ENCODE data around the gene ADRA1B.

DNA sequence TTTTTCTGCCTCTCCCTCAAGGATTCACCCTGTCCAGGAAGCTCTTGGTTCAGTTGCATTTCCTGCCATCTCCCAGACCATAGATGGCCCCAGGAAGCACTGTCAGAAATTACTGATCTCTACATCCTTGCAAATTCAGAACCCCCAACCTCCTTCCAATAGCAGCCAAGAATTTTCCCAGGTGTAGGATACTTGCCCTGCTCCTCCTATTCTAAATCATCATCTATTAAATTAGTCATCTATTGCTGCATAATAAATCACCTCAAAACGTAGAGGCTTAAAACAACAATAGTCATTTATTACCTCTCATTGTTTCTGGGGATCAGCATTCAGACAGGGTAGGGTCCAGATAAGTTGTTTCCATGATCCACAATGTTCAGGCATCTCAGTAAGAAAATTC is 26.1 kb upstream of the ADRA1B start:
- TF ChIP-seq POLR2A (IDR thresholded peaks at IDR 0.05; ENCODE audit: low read length) (no peak), GATA1 (IDR thresholded peaks at IDR 0.05; ENCODE audit: low read depth, low read length) (no peak)
